Activated T-cell treated with anti-CD3 and anti-CD28 coated beads, Interleukin-2, amount 50 U/mL, for 48 hours (primary cell): ENCODE data around the gene ARL8B.
"Not testable (repeated sequence)": the region's sequence is repeated elsewhere in the genome, so short reads cannot be mapped to it uniquely, and the experiment has no call there.

ENCODE experiments used
- DNase-seq, 2 experiments: peaks; one replicate each; pipeline ENCODE4 v3.0.0-alpha.2; 2020

The ARL8B gene

GRCh38 chr3:5122030-5122740 is at the start of gene ARL8B:
ARL8B (plus strand) TSS chr3:5122292; CDS start chr3:5122466, 174 bp downstream.
- peak; percentile 94 to 97 for DNase-seq

DNA sequence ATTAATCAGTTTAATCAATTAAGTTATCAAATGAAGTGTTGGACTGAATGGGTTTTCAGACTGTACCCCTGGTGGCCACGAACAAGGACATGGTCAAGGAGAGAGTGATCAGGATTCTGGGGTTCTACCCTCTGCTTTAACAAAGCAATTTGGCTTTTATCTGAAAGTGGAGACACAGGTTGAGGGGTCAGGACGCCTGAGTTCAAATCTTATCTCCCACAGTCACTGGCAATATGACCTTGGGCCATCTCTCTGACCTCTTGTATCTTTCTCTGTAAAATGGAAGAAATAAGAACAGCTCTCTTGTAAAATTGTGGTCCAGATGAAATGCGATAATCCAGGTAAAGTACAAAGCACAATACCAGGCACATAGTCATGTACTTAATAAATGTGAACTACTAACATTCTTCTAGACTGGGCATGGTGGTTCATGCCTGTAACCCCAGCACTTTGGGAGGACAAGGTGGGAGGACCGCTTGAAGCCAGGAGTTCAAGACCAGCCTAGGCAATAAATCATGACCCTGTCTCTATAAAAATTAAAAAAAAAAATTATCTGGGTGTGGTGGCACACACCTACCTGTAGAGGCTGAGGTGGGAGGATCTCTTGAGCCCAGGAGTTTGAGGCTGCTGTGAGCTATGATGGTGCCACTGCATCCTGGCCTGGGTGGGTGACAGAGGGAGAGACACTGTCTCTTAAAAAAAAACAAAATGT is 48.6 kb upstream of the ARL8B start:
- DNase-seq = no peak

GRCh38 chr3:5078151-5078550 is 43.9 kb upstream of the ARL8B start:
- DNase-seq = no peak

DNA sequence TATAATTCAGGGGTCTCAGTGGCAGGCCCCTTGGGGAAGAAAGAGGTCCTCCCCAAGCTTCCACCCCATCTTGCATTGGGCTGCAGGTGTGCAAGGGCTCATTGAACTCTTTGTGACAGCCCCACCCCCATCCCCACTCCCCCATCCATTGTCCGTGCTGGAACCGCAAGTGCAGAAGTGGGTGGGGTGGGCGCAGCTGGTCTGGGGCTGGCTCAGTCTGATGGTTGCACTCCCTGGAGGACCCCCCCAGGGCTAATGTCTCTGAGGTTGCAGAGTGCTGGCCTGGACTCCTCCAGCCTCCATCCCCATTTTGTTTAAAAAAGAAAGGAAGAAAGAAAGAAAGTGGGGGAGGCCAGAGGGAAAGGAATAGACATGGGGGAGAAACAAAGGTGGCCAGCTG is 42.3 kb upstream of the ARL8B start:
- DNase-seq = no peak

- no peak for DNase-seq
These were observed 41.1 kb upstream of the ARL8B start for GRCh38 chr3:5080779-5081550.

DNA sequence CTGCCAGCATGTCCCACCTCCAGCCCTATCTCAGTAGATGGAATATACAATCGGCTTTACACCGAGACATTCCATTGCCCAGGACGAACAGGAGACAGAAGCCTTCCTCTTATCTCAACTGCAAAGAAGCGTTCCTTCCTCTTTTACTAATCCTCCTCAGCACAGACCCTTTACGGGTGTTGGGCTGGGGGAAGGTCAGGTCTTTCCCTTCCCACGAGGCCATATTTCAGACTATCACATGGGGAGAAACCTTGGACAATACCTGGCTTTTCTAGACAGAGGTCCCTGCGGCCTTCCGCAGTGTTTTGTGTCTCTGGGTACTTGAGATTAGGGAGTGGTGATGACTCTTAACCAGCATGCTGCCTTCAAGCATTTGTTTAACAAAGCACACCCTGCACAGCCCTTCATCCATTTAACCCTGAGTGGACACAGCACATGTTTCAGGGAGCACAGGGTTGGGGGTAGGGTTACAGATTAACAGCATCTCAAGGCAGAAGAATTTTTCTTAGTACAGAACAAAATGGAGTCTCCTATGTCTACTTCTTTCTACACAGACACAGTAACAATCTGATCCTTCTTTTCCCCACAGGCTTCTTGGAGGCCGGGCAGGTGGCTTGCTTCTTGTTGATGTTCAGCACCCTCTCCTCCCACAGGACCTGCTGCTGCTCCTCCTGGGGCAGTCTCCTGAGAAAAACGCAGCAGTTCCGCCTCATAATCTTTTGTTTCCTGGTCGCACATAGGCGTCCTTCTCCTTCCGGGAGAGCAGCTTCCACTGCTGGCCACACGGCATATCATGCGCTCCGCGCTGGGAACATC is 39.9 kb upstream of the ARL8B start:
- DNase-seq = not testable (repeated sequence)

DNA sequence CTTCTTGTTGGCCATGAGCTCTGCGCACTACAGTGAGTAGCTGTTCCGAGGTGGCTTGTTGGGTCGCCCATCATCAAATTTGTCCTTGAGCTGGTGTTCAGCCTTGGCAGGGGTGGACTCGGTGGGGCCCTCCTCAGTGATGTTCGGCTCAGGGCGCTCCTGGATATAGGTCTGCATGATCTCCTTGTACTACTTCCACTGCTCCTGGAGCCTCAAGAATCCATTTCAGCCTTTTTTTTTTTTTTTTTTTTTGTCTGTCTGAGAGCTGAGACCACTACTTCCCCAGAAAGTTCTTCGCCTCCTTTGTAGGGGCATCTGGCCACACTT is 39.3 kb upstream of the ARL8B start:
- no peak for DNase-seq

DNA sequence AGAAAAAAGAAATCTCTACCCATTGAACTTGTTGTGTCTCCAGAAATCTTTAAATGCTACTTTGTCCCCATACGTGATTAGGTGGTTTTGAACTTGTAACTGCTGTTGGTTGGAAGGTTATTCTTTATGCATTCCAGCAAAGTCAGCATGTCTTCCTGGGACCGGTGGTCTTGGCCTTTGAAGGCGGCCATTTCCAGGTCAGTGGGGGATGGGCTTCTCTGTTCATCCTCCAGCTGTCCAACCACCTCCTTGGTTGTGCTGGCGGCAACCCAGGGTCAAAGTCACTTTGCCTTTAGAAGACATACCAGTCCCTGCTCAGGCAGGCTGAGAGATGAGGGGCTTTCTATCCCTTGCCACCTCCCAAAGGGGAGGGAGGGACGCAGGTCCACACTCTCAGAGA is 37.9 kb upstream of the ARL8B start:
- DNase-seq = no peak

- DNase-seq = no peak
These were observed 35.4 kb upstream of the ARL8B start for GRCh38 chr3:5086708-5087107.

DNA sequence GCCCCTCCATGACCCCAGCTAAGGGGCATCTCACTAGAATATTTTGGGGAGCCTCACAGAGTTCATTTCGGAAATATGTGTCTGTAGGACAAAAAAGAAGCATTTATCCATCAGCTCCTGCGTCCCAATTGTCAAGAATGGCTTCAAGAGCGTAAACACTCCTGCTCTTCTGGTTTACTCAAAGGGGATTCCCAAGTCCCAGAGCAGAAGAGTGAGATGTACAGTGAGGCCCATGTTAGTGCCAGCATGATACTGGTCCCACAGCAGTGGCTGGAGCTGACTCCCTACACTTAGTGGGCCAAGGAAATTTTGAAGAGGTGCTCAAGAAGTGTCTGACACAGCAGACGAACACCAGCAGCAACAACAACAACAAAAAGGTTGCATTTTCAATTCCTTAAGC is 34.9 kb upstream of the ARL8B start:
- no peak for DNase-seq

DNA sequence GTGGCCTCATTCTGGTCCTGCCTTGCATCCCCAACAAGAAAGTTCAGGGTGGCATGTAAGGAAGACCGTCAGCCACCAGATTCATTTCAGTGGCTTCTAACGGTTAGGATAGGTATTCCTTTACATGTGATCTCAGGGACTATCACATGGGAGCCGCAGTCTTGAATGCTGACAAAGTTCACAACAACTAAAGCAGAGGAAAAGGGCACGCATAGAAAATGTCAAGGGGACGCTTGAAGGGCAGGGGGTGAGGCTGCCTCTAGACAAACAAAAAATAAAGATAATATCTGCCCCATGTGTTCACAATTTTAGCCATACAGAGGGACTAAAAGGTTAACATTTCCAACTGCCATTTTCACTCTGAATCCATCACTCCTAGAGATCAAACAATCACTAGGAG is 31.9 kb upstream of the ARL8B start:
- no peak for DNase-seq

GRCh38 chr3:5092018-5092417 is 30.1 kb upstream of the ARL8B start:
- DNase-seq = no peak

DNA sequence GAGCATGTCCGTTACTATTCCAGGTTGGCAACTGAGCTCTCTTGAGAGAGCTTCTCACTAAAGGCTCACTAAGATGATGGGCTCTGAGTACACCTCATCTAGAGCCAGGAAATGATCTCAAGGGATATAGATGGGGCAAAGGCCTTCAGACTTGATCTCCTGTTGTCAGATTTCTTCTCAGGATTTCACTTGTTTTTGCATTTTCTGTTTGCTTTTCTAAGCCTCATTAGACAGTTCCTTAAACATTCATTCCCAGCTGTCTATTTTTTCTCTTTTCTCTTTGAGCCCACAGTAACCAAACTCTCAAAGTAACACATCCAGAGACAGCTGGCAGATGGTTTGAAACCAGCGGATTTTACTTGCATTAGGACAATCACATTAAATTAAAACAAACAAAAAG is 28.4 kb upstream of the ARL8B start:
- DNase-seq = no peak

DNA sequence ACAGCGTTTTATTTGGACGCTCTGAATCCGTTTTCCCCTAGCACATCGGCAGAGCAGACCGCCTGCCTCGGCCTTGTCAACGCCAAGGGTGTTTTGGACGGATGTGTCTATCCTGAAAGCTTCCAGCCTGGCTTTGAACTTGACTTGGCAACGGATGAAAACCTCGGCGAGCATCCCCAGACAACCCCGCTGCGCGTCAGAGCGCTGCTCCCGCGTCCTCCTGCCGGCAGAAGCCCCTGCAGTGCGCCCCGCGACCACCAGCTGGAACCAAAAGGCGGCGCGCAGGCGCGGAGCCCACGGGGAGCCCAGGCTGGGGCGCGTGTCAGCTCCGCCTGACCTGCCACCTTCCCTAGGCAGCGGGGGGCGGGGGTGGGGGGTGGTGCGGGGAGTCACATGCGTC is 26.2 kb upstream of the ARL8B start:
- DNase-seq = peak in 1 of 2 experiments; percentile 39

GRCh38 chr3:5096336-5097008 is 25.6 kb upstream of the ARL8B start:
- no peak for DNase-seq

DNA sequence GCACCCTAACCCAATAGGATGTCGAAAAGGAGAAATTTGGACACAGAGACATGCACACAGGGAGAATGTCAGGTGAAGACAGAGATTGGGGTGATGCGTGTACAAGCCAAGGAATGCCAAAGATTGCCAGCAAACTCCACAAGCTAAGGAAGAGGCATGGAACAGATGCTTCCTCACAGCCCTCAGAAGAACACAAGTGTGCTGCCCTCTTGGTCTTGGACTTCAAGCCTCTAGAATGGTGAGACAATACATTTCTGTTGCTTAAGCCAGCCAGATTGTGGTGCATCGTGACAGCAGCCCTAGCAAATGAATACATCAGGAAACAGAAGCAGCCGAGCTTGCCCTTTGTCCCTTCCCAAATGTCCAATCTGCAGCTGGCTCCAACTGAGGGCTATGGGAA is 23.7 kb upstream of the ARL8B start:
- DNase-seq = no peak

GRCh38 chr3:5102532-5102931 is 19.6 kb upstream of the ARL8B start:
- DNase-seq = no peak

GRCh38 chr3:5103743-5104142 is 18.3 kb upstream of the ARL8B start:
- DNase-seq = no peak

- DNase-seq = no peak
These were observed 17.0 kb upstream of the ARL8B start for GRCh38 chr3:5105050-5105449.

DNA sequence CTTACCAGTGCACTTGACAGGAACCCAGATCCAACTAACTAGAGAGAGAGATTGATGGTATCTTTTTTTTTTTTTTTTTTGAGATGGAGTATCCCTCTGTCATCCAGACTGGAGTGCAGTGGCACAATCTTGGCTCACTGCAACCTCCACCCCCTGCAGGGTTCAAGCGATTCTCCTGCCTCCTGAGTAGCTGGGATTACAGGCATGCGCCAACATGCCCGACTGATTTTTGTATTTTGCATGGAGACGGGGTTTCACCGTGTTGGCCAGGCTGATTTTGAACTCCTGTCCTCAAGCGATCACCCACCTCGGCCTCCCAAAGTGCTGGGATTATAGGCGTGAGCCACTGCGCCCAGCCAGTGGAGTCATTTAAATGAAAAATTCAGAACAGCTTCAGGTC is 15.7 kb upstream of the ARL8B start:
- not testable (repeated sequence) for DNase-seq

DNA sequence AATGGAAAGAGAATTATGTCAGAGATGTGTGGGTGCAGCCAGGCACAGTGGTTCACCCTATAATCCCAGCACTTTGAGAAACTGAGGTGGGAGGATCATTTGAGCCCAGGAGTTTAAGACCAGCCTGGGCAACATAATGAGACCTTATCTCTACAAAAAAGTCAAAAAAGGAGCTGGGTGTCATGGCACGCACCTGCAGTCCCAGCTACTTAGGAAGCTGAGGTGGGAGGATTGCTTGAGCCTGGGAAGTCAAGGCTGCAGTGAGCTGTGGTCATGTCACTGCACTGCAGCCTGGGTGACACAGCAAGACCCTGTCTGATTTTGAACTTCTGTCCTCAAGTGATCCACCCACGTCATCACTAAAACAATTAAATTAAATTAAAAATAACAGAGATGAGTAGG is 15.2 kb upstream of the ARL8B start:
- DNase-seq = not testable (repeated sequence)

- DNase-seq = no peak
These were observed 11.8 kb upstream of the ARL8B start for GRCh38 chr3:5110337-5110736.

- no peak for DNase-seq
These were observed 10.0 kb upstream of the ARL8B start for GRCh38 chr3:5112043-5112442.
